GM18858 (cell line): Measurements from ENCODE around the gene KLHL6.
"Not testable (repeated sequence)": the region's sequence is repeated elsewhere in the genome, so short reads cannot be mapped to it uniquely, and the experiment has no call there.

Source experiments
- ATAC-seq: cut with Tn5 transposase; IDR thresholded peaks from one replicate; pipeline ENCODE4 v1.9.1; 2021; ENCODE audit not compliant: unreplicated experiment

The KLHL6 gene

GRCh38 chr3:183489455-183490210 is 65.9 kb downstream of the KLHL6 start:
- no peak for ATAC-seq

- ATAC-seq: no peak
These were observed 67.2 kb downstream of the KLHL6 start for GRCh38 chr3:183488343-183488742.

GRCh38 chr3:183487896-183488295 is 67.6 kb downstream of the KLHL6 start:
- no peak for ATAC-seq

- ATAC-seq: no peak
These were observed 68.5 kb downstream of the KLHL6 start for GRCh38 chr3:183487016-183487415.

GRCh38 chr3:183486472-183486871 is 69.0 kb downstream of the KLHL6 start:
- ATAC-seq: no peak

GRCh38 chr3:183485585-183485984 is 69.9 kb downstream of the KLHL6 start:
- ATAC-seq: no peak

- ATAC-seq: no peak
These were observed 70.4 kb downstream of the KLHL6 start for GRCh38 chr3:183485093-183485492.

- ATAC-seq: no peak
These were observed 71.0 kb downstream of the KLHL6 start for GRCh38 chr3:183484431-183485075.

GRCh38 chr3:183481582-183481981 is 73.9 kb downstream of the KLHL6 start:
- no peak for ATAC-seq

GRCh38 chr3:183478501-183478900 is 77.0 kb downstream of the KLHL6 start:
- ATAC-seq: no peak

- no peak for ATAC-seq
These were observed 77.6 kb downstream of the KLHL6 start for GRCh38 chr3:183477801-183478456.

GRCh38 chr3:183475764-183476162 is 79.7 kb downstream of the KLHL6 start:
- not testable (repeated sequence) for ATAC-seq

GRCh38 chr3:183475016-183475763 is 80.3 kb downstream of the KLHL6 start:
- no peak for ATAC-seq

- ATAC-seq: no peak
These were observed 81.5 kb downstream of the KLHL6 start for GRCh38 chr3:183473969-183474368.

GRCh38 chr3:183472155-183472554 is 83.4 kb downstream of the KLHL6 start:
- no peak for ATAC-seq

GRCh38 chr3:183468424-183468823 is 87.1 kb downstream of the KLHL6 start:
- no peak for ATAC-seq

GRCh38 chr3:183466575-183466974 is 88.9 kb downstream of the KLHL6 start:
- no peak for ATAC-seq

- ATAC-seq: not testable (repeated sequence)
These were observed 89.8 kb downstream of the KLHL6 start for GRCh38 chr3:183465710-183466109.

GRCh38 chr3:183464480-183464879 is 91.0 kb downstream of the KLHL6 start:
- ATAC-seq: no peak

- no peak for ATAC-seq
These were observed 95.1 kb downstream of the KLHL6 start for GRCh38 chr3:183460081-183461055.
